Measurements from ENCODE around the gene STXBP5L.

DNA sequence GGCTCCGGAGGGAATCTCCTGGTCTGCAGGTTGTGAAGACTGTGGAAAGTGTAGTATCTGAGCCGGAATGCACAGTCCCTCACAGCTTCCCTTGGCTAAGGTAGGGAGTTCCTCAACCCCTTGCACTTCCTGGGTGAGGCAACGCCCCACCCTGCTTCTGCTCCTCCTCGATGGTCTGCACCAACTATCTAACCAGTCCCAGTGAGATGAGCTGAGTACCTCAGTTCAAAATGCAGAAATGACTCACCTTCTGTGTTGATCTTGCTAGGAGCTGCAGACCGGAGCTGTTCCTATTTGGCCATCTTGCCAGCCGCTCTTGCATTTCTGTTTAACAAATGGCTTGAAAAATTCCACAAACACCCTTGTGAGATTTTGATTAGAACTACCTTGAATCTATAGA lies 156.1 kb downstream of the STXBP5L start:
- TF ChIP-seq, protein P1, sequence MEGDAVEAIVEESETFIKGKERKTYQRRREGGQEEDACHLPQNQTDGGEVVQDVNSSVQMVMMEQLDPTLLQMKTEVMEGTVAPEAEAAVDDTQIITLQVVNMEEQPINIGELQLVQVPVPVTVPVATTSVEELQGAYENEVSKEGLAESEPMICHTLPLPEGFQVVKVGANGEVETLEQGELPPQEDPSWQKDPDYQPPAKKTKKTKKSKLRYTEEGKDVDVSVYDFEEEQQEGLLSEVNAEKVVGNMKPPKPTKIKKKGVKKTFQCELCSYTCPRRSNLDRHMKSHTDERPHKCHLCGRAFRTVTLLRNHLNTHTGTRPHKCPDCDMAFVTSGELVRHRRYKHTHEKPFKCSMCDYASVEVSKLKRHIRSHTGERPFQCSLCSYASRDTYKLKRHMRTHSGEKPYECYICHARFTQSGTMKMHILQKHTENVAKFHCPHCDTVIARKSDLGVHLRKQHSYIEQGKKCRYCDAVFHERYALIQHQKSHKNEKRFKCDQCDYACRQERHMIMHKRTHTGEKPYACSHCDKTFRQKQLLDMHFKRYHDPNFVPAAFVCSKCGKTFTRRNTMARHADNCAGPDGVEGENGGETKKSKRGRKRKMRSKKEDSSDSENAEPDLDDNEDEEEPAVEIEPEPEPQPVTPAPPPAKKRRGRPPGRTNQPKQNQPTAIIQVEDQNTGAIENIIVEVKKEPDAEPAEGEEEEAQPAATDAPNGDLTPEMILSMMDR (IDR thresholded peaks at IDR 0.05): no peak
- no peak for TF ChIP-seq POLR2A (IDR thresholded peaks at IDR 0.05)
